ENCODE data around the gene ARRB1.

Gene ARRB1

GRCh38 chr11:75238595-75239440, 112.6 kb downstream of the ARRB1 start:
- TF ChIP-seq TAF1 (IDR thresholded peaks at IDR 0.05; ENCODE audit: borderline replicate concordance, insufficient read depth, low read length) = no peak
- no peak for TF ChIP-seq POLR2AphosphoS5 (IDR thresholded peaks at IDR 0.05; ENCODE audit: low read depth, low read length)
- TF ChIP-seq REST (IDR thresholded peaks at IDR 0.05; ENCODE audit: insufficient read depth in 1 of 2, low read depth in 2 of 2, low read length in 2 of 2) = no peak
- TF ChIP-seq SIN3A (IDR thresholded peaks at IDR 0.05; ENCODE audit: borderline replicate concordance, insufficient read depth, low read length) = no peak
- TF ChIP-seq FOXP2 (optimal IDR thresholded peaks at IDR 0.05; ENCODE audit: borderline replicate concordance, extremely low read depth, extremely low read length, insufficient read depth) = no peak

- TF ChIP-seq SIN3A (IDR thresholded peaks at IDR 0.05; ENCODE audit: borderline replicate concordance, insufficient read depth, low read length) = no peak
- no peak for TF ChIP-seq FOXP2 (optimal IDR thresholded peaks at IDR 0.05; ENCODE audit: borderline replicate concordance, extremely low read depth, extremely low read length, insufficient read depth)
- no peak for TF ChIP-seq TAF1 (IDR thresholded peaks at IDR 0.05; ENCODE audit: borderline replicate concordance, insufficient read depth, low read length)
- TF ChIP-seq POLR2AphosphoS5 (IDR thresholded peaks at IDR 0.05; ENCODE audit: low read depth, low read length) = no peak
- no peak for TF ChIP-seq REST (IDR thresholded peaks at IDR 0.05; ENCODE audit: insufficient read depth in 1 of 2, low read depth in 2 of 2, low read length in 2 of 2)
Measured at GRCh38 chr11:75237050-75237449, 114.4 kb downstream of the ARRB1 start.

- TF ChIP-seq REST (IDR thresholded peaks at IDR 0.05; ENCODE audit: insufficient read depth in 1 of 2, low read depth in 2 of 2, low read length in 2 of 2) (no peak), FOXP2 (optimal IDR thresholded peaks at IDR 0.05; ENCODE audit: borderline replicate concordance, extremely low read depth, extremely low read length, insufficient read depth) (no peak)
Measured at GRCh38 chr11:75236062-75236461, 115.4 kb downstream of the ARRB1 start.

- peak; percentile 96 to 97 for TF ChIP-seq REST (IDR thresholded peaks at IDR 0.05; ENCODE audit: insufficient read depth in 1 of 2, low read depth in 2 of 2, low read length in 2 of 2)
- no peak for TF ChIP-seq FOXP2 (optimal IDR thresholded peaks at IDR 0.05; ENCODE audit: borderline replicate concordance, extremely low read depth, extremely low read length, insufficient read depth)
Measured at GRCh38 chr11:75233754-75234172, 117.7 kb downstream of the ARRB1 start.

- TF ChIP-seq SIN3A (IDR thresholded peaks at IDR 0.05; ENCODE audit: borderline replicate concordance, insufficient read depth, low read length) (no peak), FOXP2 (optimal IDR thresholded peaks at IDR 0.05; ENCODE audit: borderline replicate concordance, extremely low read depth, extremely low read length, insufficient read depth) (no peak), POLR2AphosphoS5 (IDR thresholded peaks at IDR 0.05; ENCODE audit: low read depth, low read length) (no peak), TAF1 (IDR thresholded peaks at IDR 0.05; ENCODE audit: borderline replicate concordance, insufficient read depth, low read length) (no peak), REST (IDR thresholded peaks at IDR 0.05; ENCODE audit: insufficient read depth in 1 of 2, low read depth in 2 of 2, low read length in 2 of 2) (no peak)
Measured at GRCh38 chr11:75230621-75231020, 120.8 kb downstream of the ARRB1 start.
